ENCODE data around the gene SGTA. TPM values are rescaled to one million over a fixed set of nuclear protein-coding genes. Genes with fewer than 3 reads are reported as not detected.

Gene SGTA
- total and polyA plus RNA-seq, 2 of the 8 experiments (the other 6 are each of a cell fraction or from before 2014, with no cell fraction given), result 86.8 to 130 TPM

GRCh38 chr19:2761876-2762782 is 20.9 kb downstream of the SGTA start (continued):
- TF ChIP-seq E2F6 (IDR thresholded peaks at IDR 0.05), result no peak
- TF ChIP-seq KDM1A (IDR thresholded peaks at IDR 0.05; ENCODE audit: borderline replicate concordance, low read length), result no peak
- TF ChIP-seq SRF (IDR thresholded peaks at IDR 0.05; ENCODE audit: low read depth, low read length), result no peak
- no peak for TF ChIP-seq RXRA (IDR thresholded peaks at IDR 0.05; ENCODE audit: insufficient read depth, low read depth, low read length)
- TF ChIP-seq NRF1 (IDR thresholded peaks at IDR 0.05; ENCODE audit: low read depth, low read length), result no peak
- TF ChIP-seq ATF3 (IDR thresholded peaks at IDR 0.05; ENCODE audit: insufficient read depth, low read depth, low read length), result no peak

All from H1 (cell line).